GM12872 (cell line): ENCODE data around the gene HEG1.

Experiments used
- CTCF ChIP-seq: IDR thresholded peaks from 3 replicates; pipeline ENCODE4 v1.5.1; 2011; ENCODE audit warnings: low read depth, mild to moderate bottlenecking, low read length, moderate library complexity; ENCODE audit not compliant: insufficient read depth

HEG1 gene

DNA sequence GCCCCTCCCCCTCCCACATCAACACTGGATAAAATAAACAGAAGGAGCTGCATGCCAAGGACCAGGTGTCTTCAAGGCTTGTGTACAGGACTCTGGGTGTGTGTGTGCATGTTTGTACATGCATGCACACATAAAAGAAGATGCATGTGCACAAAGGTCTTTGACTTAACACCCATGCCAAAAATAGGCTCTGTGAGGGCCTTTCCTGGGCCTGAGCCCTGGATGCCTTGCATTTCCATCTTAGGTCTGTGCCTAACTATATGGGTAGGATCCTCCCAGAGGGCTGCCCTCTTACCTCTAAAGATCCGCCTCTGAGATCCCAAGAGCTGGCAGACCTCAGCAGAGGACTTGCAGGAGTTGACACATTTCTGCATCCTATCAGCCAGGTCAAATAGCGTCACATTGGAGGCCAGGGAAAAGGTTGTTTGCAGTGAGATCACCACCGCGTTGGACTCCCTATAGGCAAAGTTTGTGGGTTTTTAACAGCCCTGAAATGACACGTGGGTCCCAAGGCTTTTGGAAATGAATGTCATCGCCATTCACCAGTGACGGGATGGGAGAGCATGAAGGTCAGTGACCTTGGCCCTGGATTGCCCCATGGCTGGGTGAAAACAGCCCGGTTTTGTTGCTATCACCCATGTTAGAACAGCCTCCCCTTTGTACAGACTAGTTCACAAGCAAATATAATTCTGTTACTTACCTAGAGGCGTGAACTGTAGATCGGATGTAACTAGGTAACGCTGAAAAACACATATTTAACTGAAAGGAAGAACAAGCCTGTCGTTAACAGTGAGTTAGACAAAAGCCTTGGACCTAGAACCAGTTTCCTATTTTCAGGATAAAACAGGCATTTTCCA, 54.0 kb downstream of the HEG1 start:
- TF ChIP-seq CTCF, result no peak

DNA sequence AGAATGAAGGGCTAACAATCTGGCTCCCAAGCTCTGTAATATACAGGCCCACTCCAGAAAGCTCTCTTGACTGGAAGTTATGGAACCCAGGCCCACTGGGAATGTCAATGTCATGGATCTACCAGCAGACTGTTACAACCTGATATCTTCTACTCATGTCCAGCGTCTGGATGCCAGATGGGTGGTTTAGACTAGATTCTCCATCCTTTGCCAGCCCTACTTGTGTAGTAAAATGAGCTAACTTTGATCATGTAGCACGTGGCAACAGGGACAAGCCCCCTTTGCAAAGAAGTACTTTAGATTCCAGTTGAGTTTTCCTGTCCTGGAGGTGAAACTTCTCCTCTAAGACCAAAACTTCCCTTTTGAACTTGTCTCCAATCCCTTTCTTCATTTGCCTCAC, 55.1 kb downstream of the HEG1 start:
- no peak for TF ChIP-seq CTCF

DNA sequence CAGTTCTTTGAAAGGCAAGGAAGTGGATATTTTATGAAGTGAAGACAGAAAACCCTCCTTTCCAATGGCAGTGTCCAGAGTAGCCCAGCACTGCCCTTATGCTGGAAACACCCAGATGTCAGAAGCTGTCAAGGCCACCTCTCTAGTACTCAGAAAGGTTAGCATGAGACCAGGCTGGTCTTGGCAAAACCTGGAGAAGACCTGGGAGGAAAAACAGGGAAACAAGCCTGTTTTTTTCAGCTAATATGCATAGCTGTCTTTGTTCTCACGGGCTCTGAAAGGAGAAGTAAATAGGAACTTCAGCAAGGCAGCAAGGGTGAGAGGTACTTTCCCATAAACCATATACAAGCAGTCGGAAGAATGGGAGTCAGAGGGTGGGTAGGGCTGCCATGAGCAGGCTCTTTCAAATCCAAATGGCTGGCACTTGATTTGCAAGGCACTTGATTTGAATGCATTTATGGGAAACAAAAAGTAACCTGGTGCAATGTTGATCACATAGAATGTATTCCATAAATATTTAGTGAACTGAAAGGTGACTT, 55.8 kb downstream of the HEG1 start:
- TF ChIP-seq CTCF, result no peak

- TF ChIP-seq CTCF, result no peak
These were observed 56.5 kb downstream of the HEG1 start for GRCh38 chr3:124999317-124999716.

GRCh38 chr3:124998247-124998630, 57.6 kb downstream of the HEG1 start:
- TF ChIP-seq CTCF, result no peak

DNA sequence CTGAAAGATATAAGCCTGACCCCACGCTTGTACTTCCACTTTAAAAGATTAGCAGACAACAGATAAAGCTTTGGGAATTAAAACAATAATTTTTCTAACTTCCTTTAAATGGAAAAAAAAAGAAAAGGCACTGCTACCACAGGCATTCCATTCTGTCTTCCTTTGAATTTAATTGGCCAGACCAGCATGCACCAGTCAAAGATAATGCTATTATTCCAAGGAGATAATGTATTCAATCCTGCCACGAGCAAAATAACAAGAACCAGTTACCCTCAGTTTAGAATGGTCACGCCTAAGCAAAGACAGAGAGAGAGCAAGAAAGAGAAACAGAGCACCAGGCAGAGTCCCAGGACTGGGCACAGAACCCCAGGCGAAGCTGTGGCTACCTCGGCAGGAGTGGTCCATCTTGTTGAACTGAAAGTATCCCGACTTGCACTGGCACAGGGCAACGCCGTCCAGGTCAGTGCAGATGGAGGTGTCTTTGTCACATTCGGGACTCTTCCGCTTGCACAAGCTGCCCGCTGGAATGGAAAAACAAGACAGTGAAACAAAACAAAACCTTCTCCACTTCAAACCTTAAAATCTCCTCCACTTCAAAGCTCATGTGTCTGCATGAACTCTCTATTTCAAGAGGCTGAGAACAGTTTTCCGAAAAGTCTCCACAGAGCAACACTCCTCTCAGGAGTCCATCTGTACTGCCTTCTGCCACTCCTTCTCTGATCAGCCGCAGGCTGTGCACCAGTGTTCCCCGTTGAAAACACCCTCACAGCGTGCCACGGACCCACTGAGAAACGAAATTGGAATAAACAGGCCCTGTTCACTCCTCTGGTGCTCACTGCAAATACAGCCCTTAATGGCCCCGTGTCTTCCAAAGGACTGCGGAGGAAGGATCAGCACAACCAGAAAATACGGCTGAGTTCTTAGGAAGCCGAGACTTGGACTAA, 58.2 kb downstream of the HEG1 start:
- no peak for TF ChIP-seq CTCF

DNA sequence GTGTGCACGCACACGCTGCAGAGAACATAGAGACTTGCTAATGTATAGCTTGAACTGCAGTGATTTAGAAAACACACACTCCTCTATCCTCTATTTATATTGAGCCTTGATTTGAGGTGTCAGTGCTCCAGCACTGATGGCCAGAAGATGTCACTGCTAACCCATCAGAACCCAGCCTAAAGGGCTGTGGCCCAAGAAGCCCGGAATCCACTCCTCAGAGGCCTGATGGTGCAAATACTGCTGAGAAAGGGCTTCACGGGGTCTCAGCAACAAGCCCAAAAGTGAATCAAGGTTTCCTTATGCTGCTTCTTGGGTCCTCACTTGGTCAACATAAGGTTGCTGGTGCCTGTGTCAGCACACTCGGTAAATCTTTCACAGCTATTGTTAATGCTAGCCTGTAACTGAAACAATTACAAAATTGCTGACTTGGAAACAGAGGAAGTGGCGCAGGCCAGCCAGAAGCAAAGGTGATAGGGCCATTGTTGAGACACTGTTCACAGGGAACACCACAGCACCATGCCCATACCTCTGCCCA, 60.3 kb downstream of the HEG1 start:
- peak; percentile 70 for TF ChIP-seq CTCF
